ENCODE measurements around the gene ZPBP2.

GRCh38 chr17:39835038-39835786, 32.8 kb upstream of the ZPBP2 start:
- TF ChIP-seq OSR1 (CRISPR knock-in tag; IDR thresholded peaks at IDR 0.05) (no peak), ARNTL (CRISPR knock-in tag; IDR thresholded peaks at IDR 0.05; ENCODE audit: borderline replicate concordance, low read depth) (no peak), CSDC2 (CRISPR knock-in tag; IDR thresholded peaks at IDR 0.05) (no peak), PATZ1 (CRISPR knock-in tag; IDR thresholded peaks at IDR 0.05; ENCODE audit: borderline replicate concordance) (no peak), PPARA (CRISPR knock-in tag; IDR thresholded peaks at IDR 0.05; ENCODE audit: borderline replicate concordance) (no peak)

Data from SK-N-SH treated with all-trans-retinoic acid at 6 μM for 48 hours (cell line).